Measurements from ENCODE around the gene TLNRD1. TPM values are rescaled to one million over a fixed set of nuclear protein-coding genes. Genes with fewer than 3 reads are reported as not detected.

Gene TLNRD1
- total RNA-seq, 1 experiment from 2014 or later: 19.3 TPM

GRCh38 chr15:80970658-80971057, 30.1 kb upstream of the TLNRD1 start:
- H3K4me3 Mint-ChIP-seq: no peak overlapping the region
- H4K20me1 ChIP-seq (ENCODE audit: control insufficient read depth, insufficient read depth, insufficient read length): no peaks in the 10 kb centered on the region
- no peak overlapping the region for H3K4ac ChIP-seq (ENCODE audit: low read depth, low read length)
- peaks cover 5 to 26% (median 25%) of the 10 kb centered on the region in 3 experiments; a peak in 6 of 7 replicates for H3K36me3 Mint-ChIP-seq (ENCODE audit: insufficient read depth in 1 of 3, low read depth in 3 of 3)
- H4K8ac ChIP-seq (replicated peaks; ENCODE audit: insufficient read length, low read depth, low read length): no peak overlapping the region
- no peak for TF ChIP-seq CTCF (conservative IDR thresholded peaks at IDR 0.05)
- peaks cover 0 to under 1% of the 10 kb centered on the region in 2 experiments; a peak in 2 of 5 replicates for H3K9me3 Mint-ChIP-seq
- H4K91ac ChIP-seq (ENCODE audit: insufficient read length, low read depth, low read length): no peak overlapping the region
- H2BK15ac ChIP-seq (ENCODE audit: low read depth, low read length): no peak overlapping the region
- no peak for DNase-seq
- no peak overlapping the region for H3K27ac ChIP-seq (ENCODE audit: insufficient read length, low read depth, low read length)
- peaks cover 17% of the 10 kb centered on the region for H3K4me1 ChIP-seq (ENCODE audit: insufficient read depth, low read length)
- no peak overlapping the region for H3K56ac ChIP-seq (ENCODE audit: insufficient read length, low read depth, low read length)
- H2AFZ ChIP-seq (ENCODE audit: low read length): no peak overlapping the region
- peak overlapping the region; percentile 39 to 86 (median 46); a peak in 2 of 7 replicates for H3K27ac Mint-ChIP-seq
- no CpG with 5 or more reads among the region's 3 CpGs for WGBS (ENCODE audit: extremely low coverage, insufficient read length, low lambda C conversion rate)
- H3K27me3 Mint-ChIP-seq (ENCODE audit: low read depth): no peaks in the 10 kb centered on the region
- no peaks in the 10 kb centered on the region for H3K27me3 ChIP-seq (ENCODE audit: insufficient read depth, low read length)
- peaks cover 50 to 56% of the 10 kb centered on the region in 2 experiments for H3K4me1 Mint-ChIP-seq
- no peak overlapping the region for H4K5ac ChIP-seq (ENCODE audit: insufficient read length, low read depth, low read length)
- no peak overlapping the region for H2BK12ac ChIP-seq (ENCODE audit: insufficient read length, low read depth, low read length)
- no peak overlapping the region for H3K4me2 ChIP-seq (ENCODE audit: insufficient read depth, insufficient read length, low read length)
- H2BK5ac ChIP-seq (ENCODE audit: insufficient read length, low read length): no peak overlapping the region
- H3K9ac ChIP-seq (ENCODE audit: extremely low read depth, insufficient read length, low read length): no peak overlapping the region
- no peak overlapping the region for H2BK120ac ChIP-seq (ENCODE audit: low read depth, low read length, poor library complexity, severe bottlenecking)
- no peak overlapping the region for H2AK5ac ChIP-seq (ENCODE audit: insufficient read length, low read length)
- H3K18ac ChIP-seq (ENCODE audit: insufficient read length, low read depth, low read length): no peak overlapping the region
- H3K79me1 ChIP-seq (ENCODE audit: insufficient read depth, low read depth, low read length, poor library complexity, severe bottlenecking): no peaks in the 10 kb centered on the region
- no peak overlapping the region for H2BK20ac ChIP-seq (ENCODE audit: low read depth, low read length, poor library complexity, severe bottlenecking)
- no peaks in the 10 kb centered on the region for H3K9me3 ChIP-seq (ENCODE audit: control insufficient read depth, low read depth, low read length)
- no peak overlapping the region for H3K23ac ChIP-seq (ENCODE audit: insufficient read length, low read depth, low read length)
- no peak overlapping the region for H3T11ph ChIP-seq (ENCODE audit: low read length)
- H3K14ac ChIP-seq (ENCODE audit: insufficient read depth, low read length): no peak overlapping the region
- H3K79me2 ChIP-seq (ENCODE audit: insufficient read depth, low read length): 0 out of 2 replicates have a peak, but pooled peaks cover 2% of the 10 kb centered on the region
- no peaks in the 10 kb centered on the region for H3K23me2 ChIP-seq (ENCODE audit: insufficient read length, low read depth, low read length, poor library complexity, severe bottlenecking)
